HCT116 (cell line): ENCODE data around the gene STARD8. TPM values are rescaled to one million over a fixed set of nuclear protein-coding genes. Genes with fewer than 3 reads are reported as not detected.

ENCODE experiments used
- ATAC-seq: fragments of 200-7000 bp; cut with Tn5 transposase; 2 replicates; pipeline ENCODE4 v1.9.1; 2020; ENCODE audit warnings: mild to moderate bottlenecking, moderate library complexity
- BruUV-seq: library from RNA; stranded (reverse); fragments of 400-500 nt; replicated peaks from 2 replicates; lab custom pipeline; 2021; lab: Mats Ljungman, UMichigan
- CTCF ChIA-PET: fragments of 300-600 bp; sonication (Branson Sonifier 250); formaldehyde crosslinking; loops from one replicate; lab custom pipeline; 2021; ENCODE audit warnings: antibody characterized with exemption; lab: Charles Lee
- POLR2A ChIA-PET: fragments of 300-600, 350-600 bp; sonication (Branson Sonifier 250); formaldehyde crosslinking; loops from one replicate; lab custom pipeline; 2021; ENCODE audit warnings: antibody characterized with exemption; lab: Charles Lee
- RAD21 ChIA-PET, 2 experiments: fragments of 300-600 bp; sonication (Branson Sonifier 250); formaldehyde crosslinking; loops; one replicate each; lab custom pipeline; 2023; ENCODE audit warnings: low total read pairs in 2 of 2; ENCODE audit not compliant: uncharacterized antibody in 2 of 2, unreplicated experiment in 2 of 2, low non-redundant PET in 1 of 2; lab: Charles Lee
- DNase-seq: peaks from one replicate; pipeline ENCODE4 v3.0.0-alpha.2; 2010; ENCODE audit warnings: low read depth, low spot score
- H2AFZ ChIP-seq: fragments of 200-600 bp; shearing (Covaris generic), sonication (generic); 2 replicates; pipeline ENCODE4 v1.6.1; 2017; ENCODE audit warnings: low read depth, mixed run types, mixed read lengths, antibody characterized with exemption, low read length; ENCODE audit not compliant: poor library complexity, severe bottlenecking
- H3K27ac ChIP-seq: 2 replicates; pipeline ENCODE4 v1.5.1; 2012; ENCODE audit warnings: low read depth, low read length
- H3K27me3 ChIP-seq: fragments of 200-600 bp; sonication (generic); 2 replicates; pipeline ENCODE4 v1.6.1; 2016; ENCODE audit warnings: mixed run types, low read length, mixed read lengths; ENCODE audit not compliant: insufficient read depth
- H3K36me3 ChIP-seq, 2 experiments: fragments of 200-500 bp in 1 of 2; fragments of 200-600 bp in 1 of 2; sonication (Bioruptor generic) in 1 of 2; sonication (generic) in 1 of 2; 2 replicates each; pipeline versions ENCODE4 v1.5.1 to v1.6.1; 2014 to 2016; ENCODE audit warnings: low read length in 2 of 2, inconsistent platforms in 1 of 2, mixed read lengths in 1 of 2, mixed run types in 1 of 2; ENCODE audit not compliant: insufficient read depth in 2 of 2, control insufficient read depth in 1 of 2
- H3K4me1 ChIP-seq, 2 experiments: fragments of 200-600 bp in 1 of 2; sonication (generic) in 1 of 2; 2 replicates each; pipeline versions ENCODE4 v1.5.1 to v1.6.1; 2012 to 2017; ENCODE audit warnings: low read length in 2 of 2, inconsistent platforms in 1 of 2, mild to moderate bottlenecking in 1 of 2, mixed read lengths in 1 of 2, mixed run types in 1 of 2, moderate library complexity in 1 of 2; ENCODE audit not compliant: insufficient read depth in 2 of 2, control insufficient read depth in 1 of 2
- H3K4me2 ChIP-seq: fragments of 200-600 bp; sonication (generic); 2 replicates; pipeline ENCODE4 v1.6.1; 2017; ENCODE audit warnings: mixed run types, low read length, mixed read lengths
- H3K4me3 ChIP-seq, 2 experiments: fragments of 200-600 bp in 1 of 2; sonication (generic) in 1 of 2; replicated peaks in 1 of 2; 2 replicates each; pipeline ENCODE4 v1.5.1; 2011 to 2016; ENCODE audit warnings: low read length in 2 of 2, control low read depth in 1 of 2, low read depth in 1 of 2, mild to moderate bottlenecking in 1 of 2, mixed read lengths in 1 of 2, mixed run types in 1 of 2
- H3K79me2 ChIP-seq: fragments of 200-600 bp; sonication (generic); 2 replicates; pipeline ENCODE4 v1.6.1; 2017; ENCODE audit warnings: mild to moderate bottlenecking, mixed run types, low read length, moderate library complexity, mixed read lengths; ENCODE audit not compliant: insufficient read depth
- H3K9ac ChIP-seq: fragments of 200-600 bp; sonication (generic); 2 replicates; pipeline ENCODE4 v1.6.1; 2016; ENCODE audit warnings: low read length, mixed read lengths
- H3K9me2 ChIP-seq: fragments of 200-600 bp; sonication (generic), shearing (Covaris generic); 2 replicates; pipeline ENCODE4 v1.6.1; 2017; ENCODE audit warnings: mixed run types, mild to moderate bottlenecking, moderate library complexity; ENCODE audit not compliant: insufficient read depth
- H3K9me3 ChIP-seq, 2 experiments: fragments of 200-500 bp in 1 of 2; fragments of 200-600 bp in 1 of 2; sonication (Bioruptor generic) in 1 of 2; sonication (generic) in 1 of 2; 2 replicates each; pipeline ENCODE4 v1.6.1; 2014 to 2017; ENCODE audit warnings: low read length in 2 of 2, mixed read lengths in 2 of 2, inconsistent platforms in 1 of 2, low read depth in 1 of 2, mild to moderate bottlenecking in 1 of 2, mixed run types in 1 of 2, moderate library complexity in 1 of 2; ENCODE audit not compliant: control insufficient read depth in 1 of 2, insufficient read depth in 1 of 2
- H4K20me1 ChIP-seq: fragments of 200-600 bp; sonication (generic), shearing (Covaris generic); 2 replicates; pipeline ENCODE4 v1.6.1; 2017; ENCODE audit warnings: mixed run types, mild to moderate bottlenecking, moderate library complexity; ENCODE audit not compliant: insufficient read depth
- CBX3 ChIP-seq: IDR thresholded peaks from 2 replicates; pipeline ENCODE4 v1.6.1; 2012; ENCODE audit warnings: low read depth
- EGR1 ChIP-seq: IDR thresholded peaks from 2 replicates; pipeline ENCODE4 v1.6.1; 2012; ENCODE audit warnings: low read depth
- ELF1 ChIP-seq: IDR thresholded peaks from 2 replicates; pipeline ENCODE4 v1.6.1; 2012; ENCODE audit warnings: low read depth, borderline replicate concordance
- EZH2phosphoT487 ChIP-seq: fragments of 200-600 bp; IDR thresholded peaks from 2 replicates; pipeline ENCODE4 v1.6.1; 2018; ENCODE audit warnings: antibody characterized with exemption, borderline replicate concordance
- FOSL1 ChIP-seq: IDR thresholded peaks from 2 replicates; pipeline ENCODE4 v1.6.1; 2012; ENCODE audit warnings: low read depth
- SP1 ChIP-seq: IDR thresholded peaks from 2 replicates; pipeline ENCODE4 v1.6.1; 2012; ENCODE audit warnings: low read depth
- TCF7L2 ChIP-seq: IDR thresholded peaks from 2 replicates; pipeline ENCODE4 v1.7.0; 2011; ENCODE audit warnings: borderline replicate concordance, inconsistent platforms; ENCODE audit not compliant: insufficient read depth, insufficient read length; ENCODE audit errors: extremely low read depth
- YY1 ChIP-seq: IDR thresholded peaks from 2 replicates; pipeline ENCODE4 v1.6.1; 2011; ENCODE audit warnings: low read length, low read depth, moderate library complexity, mild to moderate bottlenecking; ENCODE audit not compliant: insufficient replicate concordance; ENCODE audit errors: extremely low read depth
- ZNF274 ChIP-seq: fragments of 200-500 bp; sonication (Bioruptor generic); IDR thresholded peaks from 2 replicates; pipeline ENCODE4 v1.6.1; 2014; ENCODE audit warnings: mild to moderate bottlenecking, low read depth, low read length, inconsistent platforms
- intact Hi-C: fragments of 100-400 bp; cut with micrococcal nuclease; formaldehyde crosslinking; loops from 2 replicates; pipeline ENCODE4 v1.10.0; 2022
- total RNA-seq: library from RNA; stranded (reverse); gene quantifications from one replicate; pipeline ENCODE4 v1.2.1, GENCODE V29; 2021; ENCODE audit not compliant: unreplicated experiment

Gene STARD8
- total RNA-seq, 1 experiment from 2014 or later: 5.4 TPM

- TF ChIP-seq FOSL1 (no peak), ZNF274 (no peak), EGR1 (no peak), TCF7L2 (no peak), YY1 (no peak)
- TF ChIP-seq, all 23 proteins: peak for 0
Measured at GRCh38 chrX:68723491-68724155, 76.2 kb downstream of the STARD8 start (continued).

DNA sequence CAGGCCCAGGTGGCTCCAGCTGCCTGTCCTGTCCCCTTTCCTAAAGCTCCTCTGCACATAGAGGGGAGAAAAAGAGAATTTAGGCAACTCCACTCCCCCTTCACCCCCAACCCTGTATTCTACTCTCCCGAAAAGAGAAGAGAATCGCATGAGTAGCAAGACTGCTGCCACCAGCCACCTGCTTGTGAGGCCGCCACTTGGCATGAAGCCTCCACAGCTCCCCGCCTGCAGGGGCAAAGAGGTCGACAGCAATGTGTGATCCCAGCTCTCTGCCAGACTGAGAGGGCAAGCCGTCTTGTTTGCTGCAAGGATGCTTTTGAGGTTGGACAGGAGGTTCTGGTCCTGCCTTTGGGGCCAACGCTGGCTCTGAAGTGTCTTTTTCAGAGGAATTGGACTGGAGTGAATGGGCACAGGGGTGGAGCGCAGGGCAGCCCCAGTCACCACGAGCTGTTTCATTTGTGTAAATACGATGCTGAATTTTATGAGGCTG, 77.1 kb downstream of the STARD8 start:
- ATAC-seq: no peak
- Histone ChIP-seq H3K27me3 (no peaks in the 10 kb centered on the region), H3K4me1 (no peaks in the 10 kb centered on the region), H3K9me3 (no peaks in the 10 kb centered on the region), H3K36me3 (no peaks in the 10 kb centered on the region), H3K4me2 (no peak overlapping the region), H3K79me2 (no peaks in the 10 kb centered on the region), H2AFZ (no peak overlapping the region), H3K9ac (no peak overlapping the region), H3K9me2 (no peaks in the 10 kb centered on the region), H4K20me1 (no peaks in the 10 kb centered on the region), H3K4me3 (no peak overlapping the region), H3K27ac (no peak overlapping the region)
- no TSS peak for BruUV-seq
- TF ChIP-seq ELF1 (no peak), SP1 (no peak), ZNF274 (no peak), CBX3 (no peak), EZH2phosphoT487 (no peak)
- ChIA-PET CTCF (no interaction called here), POLR2A (no interaction called here), RAD21 (no interaction called here)
- no peak for DNase-seq
- intact Hi-C loops: no loop called here
